Neural cell (in vitro differentiated cells): ENCODE measurements around the gene ENDOV.

ENCODE experiments used
- EP300 ChIP-seq: fragments of 450-650 bp; conservative IDR thresholded peaks from 2 replicates; pipeline ENCODE4 v1.6.1; 2014; ENCODE audit warnings: antibody characterized with exemption, mild to moderate bottlenecking, moderate library complexity; ENCODE audit not compliant: poor library complexity, severe bottlenecking
- EZH2 ChIP-seq: fragments of 200-600, 300-800 bp; shearing (Covaris generic), sonication (generic); IDR thresholded peaks from 2 replicates; pipeline ENCODE4 v1.6.1; 2014; ENCODE audit warnings: antibody characterized with exemption, low read length, borderline replicate concordance, mild to moderate bottlenecking; ENCODE audit not compliant: insufficient read depth, poor library complexity, severe bottlenecking
- POLR2AphosphoS5 ChIP-seq: IDR thresholded peaks from 2 replicates; pipeline ENCODE4 v1.6.1; 2012
- RAD21 ChIP-seq: fragments of 450-650 bp; conservative IDR thresholded peaks from 2 replicates; pipeline ENCODE4 v1.6.1; 2014; ENCODE audit warnings: antibody characterized with exemption, mild to moderate bottlenecking, moderate library complexity
- REST ChIP-seq: IDR thresholded peaks from 2 replicates; pipeline ENCODE4 v1.6.1; 2012; ENCODE audit warnings: borderline replicate concordance
- TAF1 ChIP-seq: IDR thresholded peaks from 2 replicates; pipeline ENCODE4 v1.6.1; 2012; ENCODE audit warnings: low read depth
- TF ChIP-seq, protein P1 (sequence below): fragments of 450-650 bp; IDR thresholded peaks from 2 replicates; pipeline ENCODE4 v1.5.1; 2014; ENCODE audit warnings: antibody characterized with exemption, mild to moderate bottlenecking, moderate library complexity; ENCODE audit not compliant: poor library complexity, severe bottlenecking

GRCh38 chr17:80469667-80470066 is 54.7 kb downstream of the ENDOV start:
- TF ChIP-seq, protein P1, sequence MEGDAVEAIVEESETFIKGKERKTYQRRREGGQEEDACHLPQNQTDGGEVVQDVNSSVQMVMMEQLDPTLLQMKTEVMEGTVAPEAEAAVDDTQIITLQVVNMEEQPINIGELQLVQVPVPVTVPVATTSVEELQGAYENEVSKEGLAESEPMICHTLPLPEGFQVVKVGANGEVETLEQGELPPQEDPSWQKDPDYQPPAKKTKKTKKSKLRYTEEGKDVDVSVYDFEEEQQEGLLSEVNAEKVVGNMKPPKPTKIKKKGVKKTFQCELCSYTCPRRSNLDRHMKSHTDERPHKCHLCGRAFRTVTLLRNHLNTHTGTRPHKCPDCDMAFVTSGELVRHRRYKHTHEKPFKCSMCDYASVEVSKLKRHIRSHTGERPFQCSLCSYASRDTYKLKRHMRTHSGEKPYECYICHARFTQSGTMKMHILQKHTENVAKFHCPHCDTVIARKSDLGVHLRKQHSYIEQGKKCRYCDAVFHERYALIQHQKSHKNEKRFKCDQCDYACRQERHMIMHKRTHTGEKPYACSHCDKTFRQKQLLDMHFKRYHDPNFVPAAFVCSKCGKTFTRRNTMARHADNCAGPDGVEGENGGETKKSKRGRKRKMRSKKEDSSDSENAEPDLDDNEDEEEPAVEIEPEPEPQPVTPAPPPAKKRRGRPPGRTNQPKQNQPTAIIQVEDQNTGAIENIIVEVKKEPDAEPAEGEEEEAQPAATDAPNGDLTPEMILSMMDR, result no peak
- TF ChIP-seq POLR2AphosphoS5 (no peak), RAD21 (no peak), TAF1 (no peak), EZH2 (no peak), EP300 (no peak), REST (no peak)
